NCI-H1694 treated with DMSO at 0.1 percent for 48 hours (cell line): Measurements from ENCODE around the gene INS.
"Not testable (repeated sequence)": the region's sequence is repeated elsewhere in the genome, so short reads cannot be mapped to it uniquely, and the experiment has no call there.

Experiments
- DNase-seq: peaks from one replicate; lab custom pipeline; 2025; lab: John Stamatoyannopoulos, UW

Gene INS

DNA sequence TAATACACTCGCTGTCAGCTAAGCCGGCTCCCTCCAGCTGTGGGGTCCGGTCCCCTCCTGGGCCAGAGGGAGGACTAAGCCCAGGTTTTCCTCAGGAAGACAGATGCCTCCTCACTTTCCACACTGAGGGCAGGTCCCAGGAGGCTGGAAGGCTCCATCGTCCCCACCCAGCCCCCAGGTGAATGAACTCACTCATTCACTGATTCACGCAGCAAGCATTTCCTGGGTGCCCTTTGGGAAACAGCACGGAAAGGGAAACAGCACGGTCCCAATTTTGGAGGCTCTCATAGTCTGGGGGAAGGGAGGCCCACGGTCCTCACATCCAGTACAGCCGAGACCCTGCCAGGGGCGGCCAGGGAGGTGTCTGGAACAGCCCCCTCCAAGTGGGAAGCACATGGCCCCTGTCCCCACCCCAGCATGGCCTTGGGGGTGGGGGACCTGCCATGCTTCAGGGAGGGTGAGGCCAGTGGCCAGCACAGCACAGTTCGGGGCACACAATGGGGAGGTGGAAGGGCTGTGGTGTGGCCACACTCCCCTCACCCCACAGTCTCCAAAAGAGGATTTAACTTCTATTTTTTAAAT lies 19.9 kb upstream of the INS start:
- no peak for DNase-seq

- DNase-seq, result no peak
Measured at GRCh38 chr11:2180347-2180746, 19.3 kb upstream of the INS start.

- no peak for DNase-seq
Measured at GRCh38 chr11:2179516-2179915, 18.5 kb upstream of the INS start.

GRCh38 chr11:2178906-2179494 lies 18.0 kb upstream of the INS start:
- DNase-seq, result no peak

- not testable (repeated sequence) for DNase-seq
Measured at GRCh38 chr11:2178055-2178773, 17.2 kb upstream of the INS start.

GRCh38 chr11:2177076-2177475 lies 16.1 kb upstream of the INS start:
- no peak for DNase-seq

GRCh38 chr11:2176389-2176900 lies 15.4 kb upstream of the INS start:
- DNase-seq, result no peak

DNA sequence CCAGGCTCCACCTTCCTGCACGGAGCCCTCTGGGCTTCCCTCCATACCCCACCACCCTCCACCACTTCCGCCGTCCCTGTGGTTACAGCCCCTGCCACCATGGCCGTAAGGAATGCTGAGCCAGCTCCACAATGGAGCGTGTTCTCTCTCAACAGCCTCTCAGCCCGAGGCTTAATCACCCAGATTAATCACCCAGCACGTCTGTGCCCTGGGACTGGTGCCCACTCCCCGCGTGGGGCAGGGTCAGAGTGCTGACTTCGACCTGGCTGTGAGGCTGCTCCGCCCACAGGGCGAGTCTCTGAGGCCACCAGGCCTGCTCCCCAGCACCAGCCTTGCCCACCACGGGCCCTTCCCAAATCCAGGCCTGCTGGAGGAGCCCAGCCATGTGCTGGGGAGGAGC lies 14.7 kb upstream of the INS start:
- no peak for DNase-seq

DNA sequence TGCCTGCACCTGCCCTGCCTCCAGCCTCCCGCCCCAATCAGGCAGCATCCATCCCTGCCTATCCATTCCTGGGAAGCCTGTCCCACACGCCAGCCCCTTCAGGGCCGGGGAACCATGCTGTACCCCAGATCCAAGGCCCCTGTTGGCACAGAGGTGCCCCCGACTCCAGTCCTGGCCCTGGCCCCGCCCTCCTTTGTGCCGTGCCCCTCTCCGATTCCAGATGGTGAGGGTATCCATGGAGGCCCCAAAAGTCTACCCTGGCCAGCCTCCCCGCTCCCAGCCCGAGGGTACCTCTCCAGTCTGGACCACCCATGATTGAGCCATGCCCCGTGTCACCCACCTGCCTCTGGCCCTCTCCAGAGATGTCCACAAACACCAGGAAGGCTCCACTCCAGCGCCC lies 13.4 kb upstream of the INS start:
- DNase-seq, result no peak

DNA sequence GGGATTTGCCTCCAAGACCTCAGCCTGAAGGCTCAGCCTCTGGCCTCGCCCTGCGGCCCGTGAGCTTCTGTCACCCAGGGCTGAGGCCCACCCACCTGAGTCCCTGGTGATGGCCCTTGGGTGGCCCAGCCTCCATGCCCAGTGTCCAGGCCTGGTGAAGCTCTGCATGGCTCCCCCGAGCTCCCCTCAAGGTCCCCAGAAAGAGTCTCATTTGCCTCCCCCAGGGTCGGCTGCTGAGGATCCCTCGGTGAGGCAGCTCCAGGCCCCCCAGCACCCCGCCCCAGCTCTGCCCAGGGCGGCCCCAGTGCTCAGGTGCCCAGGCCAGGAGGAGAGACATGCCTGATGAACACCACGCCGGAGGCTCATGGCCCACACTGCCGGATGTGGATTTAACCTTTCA lies 12.8 kb upstream of the INS start:
- no peak for DNase-seq

DNA sequence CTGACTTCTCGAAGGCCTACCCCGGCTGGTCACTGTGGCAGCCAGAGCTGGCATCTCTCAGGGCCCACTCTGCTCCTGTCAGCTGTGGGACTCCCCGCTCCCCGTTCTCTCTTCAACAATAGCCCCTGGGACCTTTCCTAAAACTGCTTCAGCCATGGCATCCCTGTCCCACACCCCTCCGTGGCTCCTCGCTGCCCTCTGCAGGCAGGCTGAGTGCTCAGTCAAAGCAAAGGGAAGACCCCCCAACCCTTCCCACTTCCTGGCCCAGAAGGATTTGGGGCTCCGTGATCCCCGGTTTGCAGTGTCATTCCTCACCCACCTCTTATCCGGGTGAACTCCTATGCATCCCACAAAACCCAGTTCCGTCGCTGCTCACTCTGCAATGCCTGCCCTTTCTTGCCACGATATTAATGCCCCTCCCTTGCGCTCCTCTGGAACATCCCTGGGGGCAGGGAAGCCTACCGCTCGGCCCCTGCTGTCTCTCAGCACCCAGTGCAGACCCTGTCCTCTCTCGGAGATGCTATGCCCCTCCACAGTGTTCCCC lies 12.2 kb upstream of the INS start:
- DNase-seq, result no peak

DNA sequence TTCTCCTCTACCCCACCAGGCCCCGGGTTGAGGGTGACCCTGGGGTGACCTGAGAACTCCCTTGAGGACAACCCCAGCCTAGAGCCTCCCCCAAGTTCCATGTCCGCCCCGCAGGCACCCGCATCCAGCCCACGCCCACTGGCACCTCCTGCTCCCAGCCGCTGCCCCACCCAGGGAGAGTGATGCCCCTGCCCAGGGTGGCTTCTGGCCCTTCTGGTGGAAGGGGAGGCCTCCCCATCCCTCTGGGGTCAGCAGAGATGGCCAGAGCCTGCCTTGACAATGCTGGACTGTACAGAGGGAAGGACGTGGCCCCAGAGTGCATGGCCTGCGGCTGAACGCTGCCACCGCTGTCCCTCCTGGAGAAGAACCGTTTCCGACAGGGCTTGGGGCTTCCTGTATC lies 11.7 kb upstream of the INS start:
- DNase-seq, result no peak

GRCh38 chr11:2171591-2172003 lies 10.6 kb upstream of the INS start, which contains the start of gene TH:
TSS of gene TH (minus strand) at chr11:2171815. CDS start at chr11:2171786, 29 bp downstream.
- DNase-seq, result no peak

DNA sequence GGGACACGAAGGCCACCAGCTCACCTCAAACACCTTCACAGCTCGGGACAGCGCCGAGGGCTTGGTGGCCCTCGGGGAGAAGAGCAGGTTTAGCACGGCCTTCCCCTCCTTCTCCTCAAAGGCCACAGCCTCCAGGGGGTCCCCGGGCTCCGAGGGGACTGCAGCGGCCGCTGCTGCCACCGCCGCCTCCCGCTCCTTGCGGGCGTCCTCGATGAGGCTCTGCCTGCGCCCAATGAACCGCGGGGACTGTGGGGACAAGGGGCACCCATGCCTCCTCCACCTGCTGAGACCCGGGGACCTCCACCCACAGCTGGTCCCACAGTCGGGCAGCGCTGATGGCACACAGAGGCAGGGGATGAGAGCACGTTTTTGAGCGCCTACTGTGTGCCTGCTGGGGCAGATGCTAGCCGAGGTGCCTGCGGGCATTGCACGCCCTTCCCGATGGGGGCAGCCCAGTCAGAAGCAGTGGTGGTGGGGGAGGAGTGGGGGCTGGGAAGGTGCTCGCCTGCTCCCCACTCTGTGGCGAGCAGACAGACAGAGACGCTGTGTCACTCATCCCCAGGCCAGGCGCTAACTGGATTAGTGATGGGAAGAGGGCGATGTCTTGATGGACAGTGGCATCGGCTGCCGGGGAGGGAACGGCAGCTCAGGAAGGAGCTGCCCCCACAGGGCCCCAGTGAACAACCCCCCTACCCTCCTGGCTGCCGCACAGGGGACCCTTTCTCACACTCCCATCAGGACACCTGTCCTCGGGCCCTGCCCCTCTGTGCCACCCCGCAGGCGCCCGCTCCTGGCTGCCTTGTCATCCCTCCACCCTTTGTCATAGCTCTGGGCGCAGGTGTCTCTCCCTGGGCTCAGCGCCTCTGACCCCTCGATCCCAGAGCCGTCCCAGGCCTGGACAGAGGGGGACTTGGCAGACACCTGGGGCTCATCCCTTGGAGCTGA lies 8.9 kb upstream of the INS start:
- DNase-seq, result no peak

DNA sequence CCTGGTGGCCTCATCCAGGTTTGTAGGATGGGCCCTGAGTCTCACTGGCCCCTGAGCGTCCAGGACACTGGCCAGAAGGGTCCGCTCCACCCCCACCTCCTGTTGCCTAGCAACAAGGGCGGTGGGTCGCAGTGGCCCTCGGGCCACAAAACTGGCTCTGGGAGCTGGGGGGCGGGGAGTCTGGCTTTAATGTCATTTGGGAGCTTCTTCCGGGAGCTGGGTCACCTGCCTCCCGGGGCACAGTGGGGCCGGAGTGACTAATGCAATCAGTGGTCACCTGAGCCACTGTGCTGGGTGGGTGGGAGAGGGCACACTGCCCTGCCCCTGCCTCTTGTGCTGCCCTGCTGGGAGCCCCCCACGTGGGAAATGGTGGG lies 8.0 kb upstream of the INS start:
- DNase-seq, result no peak

DNA sequence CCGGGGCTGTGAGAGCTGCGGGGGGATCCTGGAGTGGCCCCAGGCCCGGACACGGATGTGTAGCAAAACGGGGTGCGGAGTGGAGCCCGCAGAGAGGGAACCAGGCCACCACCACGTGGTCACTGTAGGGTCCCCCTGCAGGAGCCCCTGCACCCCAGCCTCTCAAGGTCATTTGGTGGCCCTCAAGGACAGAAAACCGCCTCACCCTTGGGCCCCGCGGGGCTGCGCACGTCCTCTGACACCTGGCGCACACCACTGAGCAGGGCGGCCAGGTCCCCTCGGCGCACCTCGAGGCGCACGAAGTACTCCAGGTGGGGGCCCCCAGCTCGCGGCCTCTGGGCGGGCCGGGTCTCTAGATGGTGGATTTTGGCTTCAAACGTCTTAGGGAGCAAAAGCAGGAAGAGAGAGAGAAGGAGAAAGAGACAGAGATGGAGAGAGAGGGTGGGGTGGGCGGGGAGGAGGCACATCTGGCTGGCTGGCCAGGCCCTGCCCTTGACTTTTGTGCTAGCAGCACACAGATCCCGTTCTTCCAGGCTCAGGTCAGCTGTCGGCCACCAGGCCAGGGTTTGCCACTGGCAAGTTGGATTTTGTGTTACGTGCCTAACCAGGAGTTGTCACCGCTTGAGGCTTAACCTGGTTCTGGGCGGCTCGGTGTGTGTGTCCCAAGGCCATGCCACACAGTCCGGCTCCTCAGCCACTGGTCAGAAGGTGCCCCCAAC lies 7.4 kb upstream of the INS start:
- no peak for DNase-seq

DNA sequence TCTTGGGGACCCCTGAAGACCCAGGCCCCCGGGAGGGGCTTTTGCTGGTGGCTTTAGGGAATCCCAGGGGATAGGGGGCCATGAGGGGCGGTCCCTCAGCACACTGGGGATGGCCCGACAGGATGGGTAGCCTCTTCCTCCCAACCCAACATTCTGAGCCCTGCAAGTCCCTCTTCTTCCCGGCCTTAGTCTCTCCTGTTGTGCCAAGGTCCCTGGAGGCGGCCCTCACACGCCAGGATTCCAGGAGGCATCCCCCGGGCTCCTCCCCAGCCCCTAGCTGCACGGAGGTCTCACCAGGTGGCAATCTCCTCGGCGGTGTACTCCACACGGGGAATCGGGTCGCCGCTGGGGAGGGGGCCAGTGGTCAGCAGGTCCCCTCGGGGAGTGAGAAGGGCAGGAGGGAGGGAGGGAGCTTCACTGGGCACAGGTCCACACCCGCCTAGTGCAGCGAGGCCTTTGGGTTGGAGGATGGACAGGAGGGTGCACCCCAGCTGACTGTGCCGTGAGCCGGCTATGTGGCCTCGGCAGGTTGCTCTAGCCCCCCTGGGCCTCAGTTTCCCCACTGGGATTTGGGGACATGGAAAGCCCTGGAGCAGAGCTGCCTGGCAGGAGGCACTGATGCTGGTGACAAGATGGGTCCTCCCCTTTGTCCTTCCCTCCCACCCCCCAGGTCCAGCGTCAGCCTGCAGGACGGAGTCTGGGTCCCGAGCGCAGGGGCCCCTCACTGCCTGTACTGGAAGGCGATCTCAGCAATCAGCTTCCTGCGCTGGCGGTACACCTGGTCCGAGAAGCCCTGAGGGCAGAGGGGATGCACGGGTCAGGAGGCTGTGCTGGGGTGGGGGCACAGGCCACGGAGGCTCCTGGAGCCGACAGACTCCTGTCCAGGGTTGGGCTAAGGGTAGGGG lies 6.4 kb upstream of the INS start:
- DNase-seq, result no peak

DNA sequence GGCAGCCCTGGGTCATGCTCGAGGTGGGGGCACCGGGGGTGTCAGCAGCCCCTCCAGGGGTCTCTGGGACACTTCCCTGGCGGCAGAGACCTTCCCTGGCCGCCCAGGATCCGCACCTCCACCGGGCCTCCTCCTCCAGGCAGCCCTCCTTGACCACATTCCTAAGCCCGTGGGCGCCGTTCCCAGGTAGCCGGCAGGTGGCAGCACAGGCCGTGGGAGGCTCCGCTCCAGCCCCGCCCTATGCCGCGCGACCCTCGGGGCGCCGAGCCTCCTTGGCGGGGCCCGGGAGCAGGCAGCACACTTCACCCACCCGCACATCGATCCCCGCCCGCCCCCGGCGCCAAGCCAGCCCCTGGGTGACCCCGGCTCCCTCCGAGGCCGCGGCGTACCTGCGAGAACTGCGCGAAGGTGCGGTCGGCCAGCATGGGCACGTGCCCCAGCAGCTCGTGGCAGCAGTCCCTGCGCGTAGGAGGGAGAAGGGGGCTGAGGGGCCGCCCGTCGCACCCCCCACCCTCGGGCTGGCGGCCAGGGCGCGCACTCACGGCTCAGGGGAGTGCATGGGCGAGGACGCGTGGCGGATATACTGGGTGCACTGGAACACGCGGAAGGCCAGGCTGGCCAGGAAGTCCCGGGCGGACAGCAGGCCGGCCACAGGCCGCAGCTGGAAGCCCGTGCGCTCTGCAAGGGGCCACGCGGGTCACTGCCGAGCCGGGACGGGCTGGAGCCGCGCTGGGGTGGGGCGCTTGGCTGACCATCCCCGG lies 5.3 kb upstream of the INS start:
- no peak for DNase-seq

GRCh38 chr11:2165571-2165970 lies 4.6 kb upstream of the INS start:
- DNase-seq, result no peak
